Activated CD4-positive, alpha-beta T cell treated with anti-CD3 and anti-CD28 coated beads, Interleukin-2, amount 50 U/mL, for 4 hours (primary cell): ENCODE measurements around the gene GDNF.

Source experiments
- DNase-seq, 2 experiments: peaks; one replicate each; pipeline ENCODE4 v3.0.0-alpha.2; 2020

The GDNF gene

GRCh38 chr5:37846786-37847310, 7.0 kb upstream of the GDNF start:
- no peak for DNase-seq

DNA sequence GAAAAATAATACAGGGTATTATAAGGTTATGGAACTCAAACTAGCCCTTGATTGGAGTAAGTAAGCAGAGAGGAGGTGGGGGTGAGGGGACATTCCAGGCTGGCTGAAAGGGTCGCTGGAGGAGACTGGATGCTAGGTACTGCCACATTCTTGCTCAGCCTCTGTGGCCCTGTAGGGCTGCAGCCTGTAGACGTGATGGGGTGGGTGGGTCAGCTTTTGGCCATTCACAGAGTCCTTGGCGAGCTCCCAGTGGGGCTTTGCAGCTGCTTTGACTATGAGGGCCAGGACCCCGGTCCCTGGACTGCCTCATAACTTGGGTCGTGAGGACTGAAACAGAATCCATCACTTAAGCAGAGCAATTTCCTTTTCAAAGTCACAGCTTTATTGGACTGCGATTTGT, 4.2 kb upstream of the GDNF start:
- no peak for DNase-seq

DNA sequence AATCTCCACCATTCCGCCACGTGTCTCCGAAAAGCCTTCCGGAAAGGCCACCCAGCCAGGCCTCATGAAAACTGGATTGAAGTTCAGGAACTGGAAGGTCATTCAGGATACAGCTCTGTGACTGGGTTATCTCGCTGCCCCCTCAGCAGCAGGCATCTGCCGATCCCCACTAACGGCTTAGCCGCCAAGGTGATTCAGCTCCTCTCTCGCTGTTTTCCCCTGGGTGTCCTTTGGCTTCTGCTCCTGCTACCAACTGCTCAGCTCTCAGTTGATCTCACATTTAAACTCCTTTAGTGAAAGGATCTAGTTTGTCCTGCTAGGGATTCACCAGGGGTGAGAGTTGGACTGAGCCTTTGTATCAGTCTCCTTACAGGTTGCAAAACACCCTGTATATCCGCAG, 2.2 kb upstream of the GDNF start:
- no peak for DNase-seq

DNA sequence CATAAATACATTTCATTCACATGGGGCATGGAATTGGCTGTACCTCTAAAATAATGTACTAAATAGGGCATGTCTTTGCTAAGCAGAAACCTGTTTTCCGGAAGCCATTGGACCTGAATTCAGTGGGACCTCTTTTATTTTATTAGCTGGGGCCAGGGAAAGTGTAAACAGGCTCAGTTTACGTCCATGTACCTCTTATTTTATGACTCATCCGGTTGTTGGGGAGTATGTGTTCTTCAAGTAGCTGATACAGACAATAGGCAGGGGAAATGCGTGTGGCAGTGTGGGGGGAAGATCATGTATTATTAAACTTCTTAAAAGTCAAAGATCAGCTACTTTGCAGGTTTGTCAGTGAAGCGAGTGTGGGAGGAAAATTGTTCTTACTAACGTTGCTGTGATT, 1.4 kb upstream of the GDNF start:
- DNase-seq = no peak

DNA sequence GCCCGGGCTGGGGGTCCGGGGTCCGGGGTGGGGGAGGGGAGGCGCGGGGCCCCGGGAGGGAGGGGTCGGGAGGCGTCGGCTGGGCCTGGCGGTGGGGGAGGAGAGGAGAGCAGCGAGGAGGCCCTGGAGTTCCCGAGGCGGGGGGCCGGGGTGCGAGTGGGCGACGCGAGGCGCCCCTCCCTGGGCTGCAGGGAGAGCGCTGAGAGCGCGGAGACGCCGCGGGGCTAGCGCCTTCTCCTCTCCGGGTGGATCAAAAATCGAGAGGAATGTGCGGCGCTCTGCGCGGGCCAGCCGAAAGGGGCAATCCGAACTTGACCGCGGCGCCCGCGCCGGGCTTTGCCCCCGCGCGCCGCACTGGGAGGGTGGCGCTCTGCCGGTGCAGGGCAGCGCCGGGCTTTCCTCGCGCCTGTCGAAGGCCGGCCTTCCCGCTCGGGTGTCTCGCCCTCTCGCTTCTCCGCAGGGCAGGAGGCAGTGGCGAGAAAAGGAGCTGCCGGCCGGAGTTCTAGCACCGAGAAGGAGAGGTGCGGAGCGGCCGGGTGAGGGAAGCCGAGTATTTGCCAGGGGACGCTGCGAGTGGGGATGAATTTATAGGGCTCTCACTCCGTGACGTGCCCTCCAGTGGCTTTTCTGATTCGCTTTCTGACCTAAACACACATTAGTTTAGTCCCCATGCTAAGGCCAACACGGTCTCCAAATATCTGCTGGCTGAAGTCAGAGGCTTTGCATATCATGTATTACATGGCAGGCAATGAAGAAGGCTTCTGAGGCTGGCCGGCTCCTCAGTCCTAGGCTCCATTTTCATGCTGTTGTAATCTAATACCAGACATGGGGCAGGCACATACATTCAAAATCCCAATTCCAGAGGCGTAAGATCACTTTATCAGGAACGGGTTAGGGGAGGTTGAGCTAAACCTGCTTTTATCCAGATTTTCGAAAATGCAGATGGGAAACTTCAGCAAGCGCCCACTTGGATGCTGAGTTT, 503 bp upstream of the GDNF start:
- no peak for DNase-seq

DNA sequence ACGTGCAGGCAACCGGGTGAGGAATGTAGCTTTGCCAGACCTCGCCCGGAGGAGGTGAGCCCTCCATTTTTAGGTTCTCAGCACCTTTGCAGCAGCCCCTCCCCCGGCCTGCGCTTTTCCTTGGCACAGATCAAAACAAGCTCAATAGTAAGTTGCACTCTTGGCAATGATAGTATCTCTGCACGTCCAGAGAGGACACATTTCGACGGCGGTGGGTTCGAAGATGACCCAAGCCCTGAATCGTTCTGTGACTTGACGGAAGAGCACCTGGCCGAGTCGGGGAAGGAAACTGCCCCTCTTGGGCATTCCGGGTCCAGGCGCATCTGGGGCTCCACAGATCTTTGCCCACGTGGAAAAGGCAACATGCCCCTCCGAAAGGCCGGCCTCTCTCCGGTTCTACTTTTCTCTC, 904 bp downstream of the GDNF start:
- no peak for DNase-seq

DNA sequence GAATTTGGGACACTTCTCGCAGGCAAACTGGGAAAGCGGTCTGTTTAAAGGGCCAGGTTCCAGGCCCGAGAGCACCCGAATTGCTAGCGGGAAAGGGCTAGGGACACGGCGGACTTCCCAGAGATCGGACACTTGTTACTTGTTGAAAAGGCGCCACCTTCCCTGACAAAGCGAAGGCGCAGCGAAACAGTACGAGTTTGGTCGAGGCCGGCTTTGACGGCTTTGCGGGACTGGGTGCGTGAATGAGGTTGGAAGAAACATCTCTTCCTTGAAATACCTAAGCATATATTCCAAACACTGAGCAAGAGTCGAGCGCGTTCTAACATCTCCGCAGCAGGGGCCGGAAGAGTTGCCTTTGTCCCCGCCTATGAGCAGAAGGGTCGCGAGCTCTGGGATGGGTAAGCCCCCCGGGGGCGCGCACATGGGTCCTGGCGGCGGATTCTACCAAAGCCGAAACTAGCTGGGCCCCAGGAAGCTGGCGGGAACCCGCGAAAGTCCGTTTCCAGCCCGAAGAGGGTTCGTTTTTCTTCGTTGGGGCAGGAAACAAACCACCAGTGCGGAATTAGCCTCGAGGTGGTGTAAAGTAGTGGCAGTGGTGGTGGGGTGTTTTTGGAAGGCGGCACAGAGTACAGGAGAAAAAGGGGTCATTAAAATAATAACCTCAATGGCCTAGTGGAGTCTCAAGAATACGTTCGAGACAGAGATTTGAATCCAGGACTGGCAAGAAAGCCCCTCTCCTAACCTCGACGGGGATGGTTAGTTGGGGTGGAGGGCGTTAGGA, 1.5 kb downstream of the GDNF start:
- DNase-seq = no peak

DNA sequence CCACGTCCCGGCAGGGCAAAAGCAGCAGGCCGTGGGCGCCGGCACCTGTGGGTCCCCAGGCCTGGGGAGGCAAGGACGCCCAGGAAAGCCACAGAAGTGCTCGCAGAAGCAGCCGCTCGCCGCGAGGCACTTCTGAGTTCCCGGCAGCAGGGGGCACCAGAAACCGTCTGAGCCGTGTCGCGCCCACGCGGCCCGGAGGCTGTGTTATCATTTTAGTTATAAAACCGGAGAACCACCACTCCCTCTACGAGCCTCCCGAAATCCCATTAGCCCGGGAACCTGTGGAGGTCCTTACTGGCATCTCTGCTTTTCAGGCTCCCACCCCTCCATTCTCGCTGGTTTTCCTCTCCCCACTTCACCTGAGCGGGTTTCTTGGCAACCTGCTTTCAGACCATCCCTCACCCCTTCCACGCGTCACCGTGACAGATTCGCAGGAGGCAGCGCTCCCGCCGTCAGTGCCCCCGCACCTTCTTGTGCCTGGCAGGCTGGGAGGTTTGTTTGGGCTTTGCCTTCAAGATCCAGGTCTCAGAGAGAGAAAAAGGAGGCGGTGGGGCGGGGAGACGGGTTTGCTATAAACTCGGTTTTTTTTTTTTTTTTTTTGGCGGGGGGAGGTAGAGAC, 2.3 kb downstream of the GDNF start:
- peak; percentile 17 for DNase-seq

DNA sequence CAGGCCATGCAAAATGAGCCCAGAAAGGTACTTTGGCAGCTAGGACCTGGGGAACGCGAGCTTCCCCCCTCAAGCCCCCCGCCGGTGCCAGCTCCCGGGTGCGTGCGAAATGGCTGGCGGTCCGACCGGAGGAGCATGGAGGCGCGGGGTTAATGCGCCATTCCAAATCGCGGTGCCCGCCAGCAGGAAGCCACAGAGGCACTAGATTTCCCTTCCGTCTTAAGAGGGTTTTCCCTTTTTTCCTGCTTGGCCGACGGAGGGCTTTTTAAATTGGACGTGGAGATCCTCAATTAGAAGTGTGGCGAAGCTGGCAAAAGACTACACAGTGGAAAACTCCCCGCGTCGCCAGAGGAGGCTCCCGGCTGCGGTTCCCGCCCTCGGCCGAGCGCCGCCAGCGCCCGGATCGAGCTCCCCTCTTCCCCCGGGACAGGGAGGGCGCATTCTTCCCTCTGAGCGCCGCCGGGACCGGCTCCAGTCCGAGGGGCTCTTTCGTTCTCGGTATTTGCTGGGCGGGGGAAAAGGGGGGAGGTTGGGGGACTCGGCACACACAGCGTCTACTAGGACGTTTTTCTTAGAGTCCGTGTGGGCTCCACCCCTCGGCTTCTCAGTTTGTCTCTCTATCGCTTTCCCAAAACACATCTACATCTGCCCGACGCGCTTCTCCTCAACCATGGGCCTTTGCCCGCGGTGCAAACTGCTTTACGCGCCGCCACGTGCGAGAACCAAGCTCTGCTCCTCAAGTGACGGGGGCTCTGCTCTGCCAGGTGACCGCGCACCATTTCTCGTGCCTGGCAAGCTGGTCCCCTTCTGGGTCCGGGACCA, 3.0 kb downstream of the GDNF start:
- no peak for DNase-seq

DNA sequence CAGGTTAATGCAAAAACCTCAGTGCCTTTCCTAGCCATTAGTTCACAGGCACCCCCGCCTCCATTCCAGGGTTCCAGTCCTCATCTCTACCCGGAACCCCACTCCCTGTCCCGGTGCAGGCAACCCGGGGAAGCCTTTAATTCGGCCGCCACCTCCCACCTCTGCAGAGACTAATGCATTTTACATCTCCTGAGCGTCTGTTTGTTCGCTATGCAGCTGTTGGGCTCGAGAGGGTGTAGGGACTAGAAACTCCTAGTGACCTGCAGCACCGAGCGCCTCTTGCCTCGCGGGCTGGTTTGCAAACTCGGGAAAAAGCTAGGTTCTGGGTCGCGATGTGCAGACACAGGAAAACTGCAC, 3.6 kb downstream of the GDNF start:
- DNase-seq = no peak

DNA sequence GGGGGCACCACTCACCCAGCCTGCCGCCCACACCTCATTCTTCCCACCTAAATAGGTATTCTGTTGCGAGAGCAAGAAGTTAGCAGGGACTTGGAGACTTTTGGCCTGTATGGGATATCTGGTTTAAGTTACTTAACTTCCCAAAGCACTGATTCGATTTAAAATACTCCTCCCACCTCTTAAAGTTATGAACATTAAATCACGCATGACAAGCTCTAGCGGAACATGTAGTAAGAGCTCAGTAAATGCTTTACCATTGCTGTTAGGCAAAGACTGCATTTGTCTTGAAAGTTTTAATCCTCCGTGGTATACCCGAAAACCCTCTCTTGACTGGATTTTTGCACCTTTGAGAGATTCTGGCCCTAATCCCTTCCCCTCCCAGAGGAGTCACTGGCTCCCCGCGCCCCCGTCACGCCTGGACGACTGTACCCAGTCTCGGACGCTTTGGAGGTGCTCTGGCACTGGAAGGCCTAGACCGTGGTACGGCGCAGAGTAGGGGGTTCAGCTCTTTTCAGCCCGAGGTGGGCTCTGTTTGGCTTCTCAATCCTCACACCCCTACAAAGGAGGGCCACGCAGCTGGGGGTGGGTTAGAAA, 4.4 kb downstream of the GDNF start:
- DNase-seq = no peak

DNA sequence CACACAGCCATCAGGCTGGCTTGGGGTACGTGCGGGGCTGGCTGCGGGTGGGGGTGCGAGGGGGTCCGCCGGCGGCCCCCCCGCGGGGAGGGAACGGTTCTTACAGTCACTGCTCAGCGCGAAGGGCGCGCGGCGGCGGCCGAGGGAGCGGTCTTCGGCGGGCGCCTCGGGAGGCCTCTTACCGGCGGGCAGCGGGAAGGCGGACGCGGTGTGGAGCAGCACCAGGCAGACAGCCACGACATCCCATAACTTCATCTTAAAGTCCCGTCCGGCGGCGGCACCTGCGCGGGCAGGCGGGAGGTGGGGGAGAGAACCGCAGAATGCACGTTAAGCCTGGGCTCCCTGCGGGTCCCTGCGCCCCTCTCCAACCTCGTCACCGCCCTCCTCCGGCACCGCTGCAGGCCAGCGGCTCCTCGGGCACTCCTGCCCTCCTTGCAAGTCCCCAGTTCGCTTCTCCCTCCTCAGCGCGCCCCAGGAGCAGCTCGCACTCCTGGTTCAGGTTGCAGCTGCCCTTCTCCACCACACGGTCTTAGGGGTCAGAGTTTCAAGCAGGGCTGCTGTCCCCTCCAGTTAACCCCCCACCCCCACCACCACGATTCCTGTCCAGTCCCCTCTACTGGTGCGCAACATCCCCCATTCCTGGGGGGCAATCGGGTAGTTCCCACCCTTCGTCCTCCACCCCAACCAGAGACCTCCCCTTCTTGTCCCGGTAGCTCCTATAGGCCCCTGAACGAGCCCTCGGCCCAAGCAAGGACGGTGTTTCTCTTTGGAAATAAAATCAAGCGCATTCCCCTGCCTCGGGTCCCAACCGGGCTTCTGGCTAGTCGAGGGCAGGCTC, 5.1 kb downstream of the GDNF start:
- no peak for DNase-seq

DNA sequence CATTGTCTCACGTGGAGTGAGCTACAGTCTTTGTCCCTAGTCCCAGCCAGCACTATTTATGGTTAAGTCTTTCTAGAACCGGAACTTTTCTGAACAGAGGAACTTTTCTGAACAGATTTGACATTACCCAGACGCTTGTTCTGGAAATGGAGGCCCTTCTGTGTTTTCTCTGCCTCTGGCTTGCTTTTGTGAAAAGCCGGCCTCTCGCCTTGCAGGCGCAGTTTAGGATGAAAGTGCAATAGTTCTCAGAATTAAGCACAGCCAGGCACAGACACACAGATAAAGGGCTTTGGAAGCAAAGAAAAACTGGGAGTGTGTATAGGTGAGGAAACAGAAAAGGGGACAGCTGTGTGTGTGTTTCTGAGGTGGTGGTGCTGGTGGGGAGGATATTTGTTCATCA, 5.9 kb downstream of the GDNF start:
- no peak for DNase-seq

GRCh38 chr5:37831821-37832534, 7.9 kb downstream of the GDNF start:
- DNase-seq = no peak

- no peak for DNase-seq
These were observed 9.5 kb downstream of the GDNF start for GRCh38 chr5:37830348-37830747.

DNA sequence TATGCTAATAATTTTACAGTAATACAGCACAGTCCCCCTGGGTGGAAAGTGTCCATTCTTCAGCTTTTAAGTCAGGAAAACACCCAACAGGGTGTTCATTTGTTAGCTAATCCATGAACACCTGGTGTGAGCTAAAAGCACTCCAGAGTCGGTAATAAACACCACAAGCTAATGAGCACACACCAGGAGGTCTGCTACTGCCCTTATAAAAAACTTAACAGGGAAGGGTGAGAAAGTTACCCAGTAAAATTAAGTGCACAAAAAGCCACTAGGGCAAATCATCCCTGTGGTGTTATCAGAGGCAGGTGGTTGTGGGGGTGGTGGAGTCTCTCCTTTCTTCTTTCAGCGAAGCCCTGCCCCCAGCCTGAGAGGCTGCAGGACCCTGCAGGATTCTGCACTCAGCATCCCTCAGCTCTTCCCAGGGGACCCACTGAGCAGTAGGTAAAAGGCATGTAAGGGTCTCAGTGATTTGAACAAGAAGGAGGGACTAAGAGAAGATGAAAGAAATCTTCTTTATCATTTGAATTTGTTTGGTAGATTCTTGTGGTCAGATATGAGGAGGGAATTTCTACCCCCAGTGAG, 14.4 kb downstream of the GDNF start:
- no peak for DNase-seq

GRCh38 chr5:37823433-37824152, 16.2 kb downstream of the GDNF start:
- no peak for DNase-seq

DNA sequence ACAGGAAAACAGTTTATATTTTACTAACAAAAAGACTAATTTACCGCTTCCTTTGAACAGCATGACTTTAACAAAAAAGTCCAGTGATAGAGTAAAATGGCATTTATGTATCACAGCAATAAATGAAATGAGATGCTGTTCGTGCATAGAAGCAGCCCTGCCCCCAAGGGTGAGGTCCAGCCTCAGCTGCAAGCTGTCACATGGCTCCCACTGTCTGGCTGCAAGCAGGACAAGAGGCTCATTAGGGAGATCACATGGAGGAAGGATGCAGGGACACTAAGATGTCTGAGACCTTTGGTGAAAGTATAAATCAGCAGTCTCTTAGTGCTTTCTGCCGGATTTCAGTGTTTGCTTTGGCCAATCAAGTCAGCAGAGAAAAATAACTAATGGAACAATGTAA, 23.0 kb downstream of the GDNF start:
- no peak for DNase-seq

DNA sequence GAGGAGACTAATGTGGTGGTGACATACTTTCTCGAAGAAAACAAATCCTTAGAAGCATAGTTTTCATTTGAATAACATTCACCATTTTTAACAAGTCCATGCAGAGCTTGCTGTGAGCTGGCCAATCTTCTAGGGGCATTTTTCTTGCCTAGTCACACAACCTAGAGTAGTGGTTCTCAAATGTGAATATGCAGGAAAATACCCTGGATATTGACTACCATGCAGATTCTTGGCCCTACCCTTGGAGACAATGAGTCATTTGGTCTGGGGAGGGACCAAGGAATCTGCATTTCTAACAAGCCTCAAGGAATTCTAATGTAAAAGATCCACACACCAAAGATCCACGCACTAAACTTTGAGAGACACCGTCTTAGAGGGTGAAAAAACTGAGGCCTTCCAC, 23.5 kb downstream of the GDNF start:
- DNase-seq = no peak
